GM12878 (cell line): ENCODE measurements around the gene LAMP5. TPM values are rescaled to one million over a fixed set of nuclear protein-coding genes. Genes with fewer than 3 reads are reported as not detected.

ENCODE experiments used
- ATAC-seq: fragments of 200-7000 bp; cut with Tn5 transposase; 3 replicates; pipeline ENCODE4 v1.9.1; 2020; ENCODE audit warnings: mild to moderate bottlenecking, moderate library complexity
- BruUV-seq: library from RNA; stranded (reverse); fragments of 400-500 nt; replicated peaks from 2 replicates; lab custom pipeline; 2021; lab: Mats Ljungman, UMichigan
- CTCF ChIA-PET: fragments of 300-600 bp; sonication (Branson Sonifier 250); formaldehyde crosslinking; extraction: SDS; loops from one replicate; lab custom pipeline; 2021; ENCODE audit warnings: inconsistent platforms; lab: Yijun Ruan, JAX
- POLR2A ChIA-PET: fragments of 350-600 bp; formaldehyde crosslinking; extraction: SDS; loops from one replicate; lab custom pipeline; 2021; ENCODE audit warnings: inconsistent platforms; lab: Charles Lee
- RAD21 ChIA-PET: fragments of 300-600 bp; sonication (Branson Sonifier 250); formaldehyde crosslinking; loops from one replicate; lab custom pipeline; 2023; ENCODE audit warnings: antibody characterized with exemption; ENCODE audit not compliant: unreplicated experiment; lab: Charles Lee
- SMC1A ChIA-PET: fragments of 300-600 bp; sonication (Branson Sonifier 250); formaldehyde crosslinking; loops from one replicate; lab custom pipeline; 2023; ENCODE audit not compliant: unreplicated experiment, uncharacterized antibody; lab: Charles Lee
- DNase-seq: peaks from one replicate; pipeline ENCODE4 v3.0.0-alpha.2; 2011; ENCODE audit warnings: low read depth, low spot score
- FAIRE-seq: peaks from 3 replicates; lab custom pipeline; 2011; peaks lifted over from hg19 to GRCh38; lab: Jason Lieb, UNC
- H2AFZ ChIP-seq: 2 replicates; pipeline ENCODE4 v1.6.0; 2011; ENCODE audit warnings: low read depth, low read length, control low read depth; ENCODE audit not compliant: control insufficient read depth
- H3K27ac ChIP-seq: 2 replicates; pipeline ENCODE4 v1.5.1; 2011; ENCODE audit warnings: control low read depth; ENCODE audit not compliant: control insufficient read depth, insufficient read depth
- H3K27me3 ChIP-seq, 2 experiments: replicated peaks in 1 of 2; 2 replicates each; pipeline versions ENCODE4 v1.6.0 to v1.6.1; 2011; ENCODE audit warnings: low read length in 1 of 2; ENCODE audit not compliant: control insufficient read depth in 2 of 2, insufficient read depth in 2 of 2
- H3K36me3 ChIP-seq, 2 experiments: 2 replicates each; pipeline ENCODE4 v1.5.1; 2011; ENCODE audit warnings: low read length in 1 of 2; ENCODE audit not compliant: control insufficient read depth in 2 of 2, insufficient read depth in 2 of 2
- H3K4me1 ChIP-seq: 2 replicates; pipeline ENCODE4 v1.6.1; 2011; ENCODE audit warnings: mild to moderate bottlenecking, low read length, moderate library complexity, mixed read lengths; ENCODE audit not compliant: control insufficient read depth, insufficient read depth
- H3K4me2 ChIP-seq: 2 replicates; pipeline ENCODE4 v1.6.0; 2011; ENCODE audit warnings: control low read depth; ENCODE audit not compliant: control insufficient read depth, insufficient read depth
- H3K4me3 ChIP-seq: fragments of 200-600 bp; sonication (generic); 2 replicates; pipeline ENCODE4 v1.5.1; 2016
- H3K79me2 ChIP-seq: 2 replicates; pipeline ENCODE4 v1.6.0; 2011; ENCODE audit warnings: low read length; ENCODE audit not compliant: control insufficient read depth, insufficient read depth
- H3K9ac ChIP-seq: 2 replicates; pipeline ENCODE4 v1.8.0; 2011; ENCODE audit warnings: low read length, control low read depth, mixed read lengths; ENCODE audit not compliant: control insufficient read depth, insufficient read depth
- H3K9me3 ChIP-seq: replicated peaks from 3 replicates; pipeline ENCODE4 v1.5.1; 2011; ENCODE audit warnings: mild to moderate bottlenecking, low read length; ENCODE audit not compliant: control insufficient read depth, insufficient read depth
- H4K20me1 ChIP-seq: 2 replicates; pipeline ENCODE4 v1.6.0; 2011; ENCODE audit not compliant: control insufficient read depth, insufficient read depth
- CEBPB ChIP-seq, 2 experiments: fragments of 150-350 bp in 1 of 2; IDR thresholded peaks; 2 replicates each; pipeline ENCODE4 v1.6.1; 2012 to 2014; ENCODE audit warnings: low read depth in 2 of 2, low read length in 2 of 2, borderline replicate concordance in 1 of 2, inconsistent platforms in 1 of 2
- CHD2 ChIP-seq: IDR thresholded peaks from 2 replicates; pipeline ENCODE4 v1.6.1; 2011; ENCODE audit warnings: low read depth, low read length, improper control_type of control experiment, borderline replicate concordance
- E4F1 ChIP-seq: fragments of 450-650 bp; IDR thresholded peaks from 2 replicates; pipeline ENCODE4 v1.6.1; 2018; ENCODE audit warnings: borderline replicate concordance, mild to moderate bottlenecking; ENCODE audit not compliant: partially characterized antibody
- EP300 ChIP-seq, 2 experiments: fragments of 150-350 bp in 1 of 2; IDR thresholded peaks; 2 replicates each; pipeline ENCODE4 v1.6.1; 2011 to 2012; ENCODE audit warnings: low read depth in 2 of 2, low read length in 2 of 2, borderline replicate concordance in 1 of 2, improper control_type of control experiment in 1 of 2, inconsistent platforms in 1 of 2; ENCODE audit not compliant: control insufficient read depth in 1 of 2
- LARP7 ChIP-seq: fragments of 450-650 bp; IDR thresholded peaks from 2 replicates; pipeline ENCODE4 v1.6.1; 2017; ENCODE audit warnings: mild to moderate bottlenecking
- MYC ChIP-seq: IDR thresholded peaks from 2 replicates; pipeline ENCODE4 v1.6.1; 2011; ENCODE audit warnings: mild to moderate bottlenecking, low read length, moderate library complexity, inconsistent platforms; ENCODE audit not compliant: insufficient read depth, insufficient replicate concordance, insufficient read length, severe bottlenecking
- NRF1 ChIP-seq: conservative IDR thresholded peaks from 2 replicates; pipeline ENCODE4 v1.6.1; 2011; ENCODE audit warnings: mild to moderate bottlenecking, low read depth, low read length, improper control_type of control experiment
- PAX5 ChIP-seq: IDR thresholded peaks from 2 replicates; pipeline ENCODE4 v1.6.1; 2011; ENCODE audit warnings: low read depth, low read length, borderline replicate concordance
- RBBP5 ChIP-seq: fragments of 200-600 bp; sonication (generic); conservative IDR thresholded peaks from 2 replicates; pipeline ENCODE4 v1.6.1; 2016
- TAF1 ChIP-seq: IDR thresholded peaks from 2 replicates; pipeline ENCODE4 v1.6.1; 2011; ENCODE audit warnings: mild to moderate bottlenecking, low read depth, low read length, borderline replicate concordance
- TCF3 ChIP-seq: IDR thresholded peaks from 2 replicates; pipeline ENCODE4 v1.6.1; 2012; ENCODE audit warnings: low read depth, mild to moderate bottlenecking, low read length, borderline replicate concordance; ENCODE audit not compliant: insufficient read depth
- ZBTB11 ChIP-seq: fragments of 450-650 bp; formaldehyde crosslinking; IDR thresholded peaks from 2 replicates; pipeline ENCODE4 v1.5.0; 2022; ENCODE audit warnings: mild to moderate bottlenecking, missing genetic modification characterization
- ZBTB33 ChIP-seq: fragments of 450-650 bp; IDR thresholded peaks from 2 replicates; pipeline ENCODE4 v1.6.1; 2017; ENCODE audit warnings: mild to moderate bottlenecking
- WGBS: methylation state at CpG from one replicate; pipeline ENCODE4 v1.1.6; 2016; ENCODE audit warnings: low lambda C conversion rate; ENCODE audit not compliant: insufficient replicate concordance, insufficient coverage; ENCODE audit errors: missing lambda C conversion rate; 5-methylcytosine and 5-hydroxymethylcytosine counted together
- in situ Hi-C: fragments of 300-500 bp; cut with MboI; formaldehyde crosslinking; loops from 9 replicates; pipeline ENCODE4 v1.14.3; 2018; ENCODE audit warnings: mixed read lengths
- intact Hi-C: fragments of 100-400 bp; cut with micrococcal nuclease; formaldehyde crosslinking; loops from one replicate; pipeline ENCODE4 v1.14.2; 2022; ENCODE audit not compliant: unreplicated experiment
- polyA plus RNA-seq, 11 experiments: library from polyadenylated mRNA; depleted of rRNA in 4 of 11; unstranded in 6 of 11; stranded (reverse) in 5 of 11; fragments of >200 nt; fragmentation: Nextera tagmentation in 4 of 11; fragmentation: Illumina TruSeq in 1 of 11; extraction: Ambion mirVana in 4 of 11; extraction: Trizol in 1 of 11; gene quantifications; 1 replicate in 1 of 11; 2 replicates in 10 of 11; pipeline versions ENCODE4 v1.2.1 to v1.2.3, GENCODE V29; 2011 to 2016; ENCODE audit warnings: inconsistent platforms in 2 of 11, missing spikeins in 2 of 11, low read depth in 1 of 11
- total RNA-seq, 4 experiments: library from RNA; depleted of rRNA in 3 of 4; stranded (reverse); fragments of >200 nt in 3 of 4; fragmentation: Illumina TruSeq in 1 of 4; extraction: Trizol in 1 of 4; gene quantifications; 2 replicates each; pipeline versions ENCODE4 v1.2.1 to v1.2.3, GENCODE V29; 2013 to 2021

LAMP5 gene
- total and polyA plus RNA-seq, 10 of the 15 experiments (the other 5 are each of a cell fraction or from before 2014, with no cell fraction given), result 0.10 to 0.56 (median 0.49) TPM; not detected in 1

- no peak for TF ChIP-seq E4F1
- TF ChIP-seq TCF3, result no peak
- TF ChIP-seq, all 136 proteins: peak for 0
These were observed 59.2 kb downstream of the LAMP5 start (continued) for GRCh38 chr20:9573335-9574151.

GRCh38 chr20:9574181-9574580 lies 59.8 kb downstream of the LAMP5 start:
- H3K36me3 ChIP-seq, result no peaks in the 10 kb centered on the region
- DNase-seq (no peak), FAIRE-seq (no peak), ATAC-seq (no peak)
- H2AFZ ChIP-seq, result no peak overlapping the region
- ChIA-PET CTCF (no interaction called here), RAD21 (no interaction called here), SMC1A (no interaction called here), POLR2A (no interaction called here)
- no peak overlapping the region for H3K4me2 ChIP-seq
- H3K27ac ChIP-seq, result no peak overlapping the region
- BruUV-seq, result no TSS peak
- WGBS, result 28% methylated on average over 7 of the region's 7 CpGs
- H3K9ac ChIP-seq, result no peak overlapping the region
- H3K9me3 ChIP-seq, result no peaks in the 10 kb centered on the region
- H4K20me1 ChIP-seq, result no peaks in the 10 kb centered on the region
- in situ Hi-C loops, result no loop called here
- H3K4me1 ChIP-seq, result no peaks in the 10 kb centered on the region; the same call in 1 of the 2 replicates
- no peaks in the 10 kb centered on the region for H3K79me2 ChIP-seq
- intact Hi-C loops, result no loop called here
- no peak overlapping the region for H3K4me3 ChIP-seq
- peaks cover 0 to 2% of the 10 kb centered on the region in 2 experiments; a peak in 1 of 4 replicates for H3K27me3 ChIP-seq
- no peak for TF ChIP-seq LARP7
- no peak for TF ChIP-seq NRF1
- TF ChIP-seq CHD2, result no peak
- TF ChIP-seq TAF1, result no peak
- TF ChIP-seq EP300 (IDR thresholded peaks at IDR 0.05; ENCODE audit: borderline replicate concordance in 1 of 2, control insufficient read depth in 1 of 2, low read depth in 2 of 2, low read length in 2 of 2), result no peak
- no peak for TF ChIP-seq ZBTB11
- no peak for TF ChIP-seq CEBPB (IDR thresholded peaks at IDR 0.05; ENCODE audit: borderline replicate concordance in 1 of 2, low read depth in 2 of 2, low read length in 2 of 2)
- TF ChIP-seq MYC, result no peak
- TF ChIP-seq RBBP5, result no peak
- no peak for TF ChIP-seq ZBTB33
- no peak for TF ChIP-seq PAX5
